H1 (cell line): ENCODE measurements around the gene CRADD. TPM values are rescaled to one million over a fixed set of nuclear protein-coding genes. Genes with fewer than 3 reads are reported as not detected.

Experiments
- CTCF ChIA-PET: fragments of 300-600 bp; sonication (Branson Sonifier 250); formaldehyde crosslinking; loops from one replicate; lab custom pipeline; 2021; ENCODE audit not compliant: partially characterized antibody; lab: Charles Lee
- POLR2A ChIA-PET: fragments of 300-600 bp; sonication (Branson Sonifier 250); formaldehyde crosslinking; loops from one replicate; lab custom pipeline; 2021; ENCODE audit warnings: inconsistent platforms; ENCODE audit not compliant: partially characterized antibody; lab: Charles Lee
- DNase-seq, 2 experiments: peaks; one replicate each; pipeline versions ENCODE4 v3.0.0 to v3.0.0-alpha.2; 2010 to 2022; ENCODE audit warnings: low spot score in 2 of 2, low read depth in 1 of 2, mixed read lengths in 1 of 2
- FAIRE-seq: peaks from 2 replicates; lab custom pipeline; 2011; peaks lifted over from hg19 to GRCh38; lab: Jason Lieb, UNC
- H2AFZ ChIP-seq: 2 replicates; pipeline ENCODE4 v1.8.1; 2012; ENCODE audit warnings: low read length, inconsistent platforms
- H2AK5ac ChIP-seq: 2 replicates; pipeline ENCODE4 v1.6.1; 2013; ENCODE audit warnings: low read depth, low read length
- H2BK120ac ChIP-seq: replicated peaks from 2 replicates; pipeline ENCODE3; 2013; ENCODE audit warnings: low read depth, low read length, inconsistent platforms
- H2BK12ac ChIP-seq: 2 replicates; pipeline ENCODE4 v1.6.1; 2013; ENCODE audit warnings: low read depth, low read length
- H2BK15ac ChIP-seq: 2 replicates; pipeline ENCODE4 v1.6.1; 2013; ENCODE audit warnings: low read length
- H2BK20ac ChIP-seq: 2 replicates; pipeline ENCODE4 v1.6.1; 2013; ENCODE audit warnings: low read length
- H2BK5ac ChIP-seq: 2 replicates; pipeline ENCODE4 v1.6.1; 2013; ENCODE audit warnings: low read depth, low read length
- H3K14ac ChIP-seq: 2 replicates; pipeline ENCODE4 v1.6.1; 2013; ENCODE audit warnings: inconsistent platforms; ENCODE audit not compliant: insufficient read length
- H3K18ac ChIP-seq: 2 replicates; pipeline ENCODE4 v1.6.1; 2013; ENCODE audit warnings: low read length; ENCODE audit errors: extremely low read depth
- H3K23ac ChIP-seq: 2 replicates; pipeline ENCODE4 v1.6.1; 2013; ENCODE audit warnings: inconsistent platforms; ENCODE audit not compliant: insufficient read length
- H3K23me2 ChIP-seq: 2 replicates; pipeline ENCODE4 v1.6.1; 2013; ENCODE audit warnings: low read depth, low read length
- H3K27ac ChIP-seq: 2 replicates; pipeline ENCODE4 v1.6.1; 2011; ENCODE audit warnings: low read depth, low read length, inconsistent platforms
- H3K27me3 ChIP-seq, 4 experiments: replicated peaks in 1 of 4; 1 replicate in 1 of 4; 2 replicates in 3 of 4; pipeline versions ENCODE4 v1.6.1 to v1.8.1; 2011 to 2013; ENCODE audit warnings: low read length in 3 of 4, mild to moderate bottlenecking in 3 of 4, inconsistent platforms in 2 of 4, mixed read lengths in 2 of 4, moderate library complexity in 1 of 4; ENCODE audit not compliant: control insufficient read depth in 3 of 4, insufficient read depth in 3 of 4; ENCODE audit errors: extremely low read depth in 1 of 4
- H3K36me3 ChIP-seq, 4 experiments: 2 replicates each; pipeline versions ENCODE4 v1.6.1 to v1.8.1; 2011 to 2013; ENCODE audit warnings: mild to moderate bottlenecking in 4 of 4, low read length in 3 of 4, moderate library complexity in 2 of 4, control low read depth in 1 of 4, inconsistent platforms in 1 of 4; ENCODE audit not compliant: insufficient read depth in 4 of 4, control insufficient read depth in 2 of 4
- H3K4ac ChIP-seq: replicated peaks from 2 replicates; pipeline ENCODE3; 2013; ENCODE audit warnings: low read length, low read depth, mixed read lengths, inconsistent platforms; ENCODE audit not compliant: insufficient read length
- H3K4me1 ChIP-seq, 4 experiments: replicated peaks in 1 of 4; 1 replicate in 1 of 4; 2 replicates in 3 of 4; pipeline versions ENCODE4 v1.6.1 to v1.8.1; 2011 to 2013; ENCODE audit warnings: low read length in 3 of 4, inconsistent platforms in 2 of 4, mixed read lengths in 1 of 4; ENCODE audit not compliant: insufficient read depth in 4 of 4, control insufficient read depth in 3 of 4
- H3K4me2 ChIP-seq, 2 experiments: 2 replicates each; pipeline versions ENCODE4 v1.6.1 to v1.8.1; 2011 to 2013; ENCODE audit warnings: low read depth in 2 of 2, low read length in 2 of 2, control low read depth in 1 of 2, inconsistent platforms in 1 of 2, mild to moderate bottlenecking in 1 of 2; ENCODE audit not compliant: insufficient read depth in 1 of 2
- H3K4me3 ChIP-seq, 4 experiments: fragments of 200-600, 300-600 bp in 1 of 4; sonication (generic), shearing (Covaris generic), sonication (Bioruptor Twin) in 1 of 4; 2 replicates each; pipeline versions ENCODE4 v1.5.1 to v1.8.1; 2011 to 2016; ENCODE audit warnings: low read length in 4 of 4, low read depth in 3 of 4, control low read depth in 2 of 4, inconsistent platforms in 2 of 4, mild to moderate bottlenecking in 2 of 4, mixed read lengths in 1 of 4, moderate library complexity in 1 of 4; ENCODE audit not compliant: insufficient read depth in 2 of 4; ENCODE audit errors: extremely low read depth in 1 of 4
- H3K56ac ChIP-seq: replicated peaks from 2 replicates; pipeline ENCODE3; 2013; ENCODE audit warnings: low read depth, mild to moderate bottlenecking, mixed read lengths, low read length, inconsistent platforms; ENCODE audit not compliant: insufficient read length
- H3K79me1 ChIP-seq: 2 replicates; pipeline ENCODE4 v1.6.1; 2013; ENCODE audit warnings: low read depth, low read length, control low read depth
- H3K79me2 ChIP-seq, 2 experiments: 2 replicates each; pipeline versions ENCODE4 v1.6.1 to v1.8.1; 2012 to 2013; ENCODE audit warnings: low read length in 2 of 2, mild to moderate bottlenecking in 2 of 2, inconsistent platforms in 1 of 2; ENCODE audit not compliant: insufficient read depth in 2 of 2, control insufficient read depth in 1 of 2
- H3K9ac ChIP-seq, 4 experiments: replicated peaks in 1 of 4; 1 replicate in 1 of 4; 2 replicates in 3 of 4; pipeline versions ENCODE4 v1.6.1 to v1.8.1; 2011 to 2013; ENCODE audit warnings: low read depth in 3 of 4, low read length in 3 of 4, control low read depth in 2 of 4, mild to moderate bottlenecking in 2 of 4, moderate library complexity in 2 of 4, inconsistent platforms in 1 of 4; ENCODE audit errors: extremely low read depth in 1 of 4
- H3K9me3 ChIP-seq, 2 experiments: 2 replicates each; pipeline versions ENCODE4 v1.6.1 to v1.8.1; 2012 to 2013; ENCODE audit warnings: mild to moderate bottlenecking in 2 of 2, moderate library complexity in 2 of 2, control low read depth in 1 of 2, inconsistent platforms in 1 of 2, low read depth in 1 of 2, low read length in 1 of 2, mixed read lengths in 1 of 2; ENCODE audit not compliant: insufficient read depth in 2 of 2
- H4K20me1 ChIP-seq, 2 experiments: replicated peaks in 1 of 2; 2 replicates each; pipeline versions ENCODE3 to v1.8.1; 2011 to 2013; ENCODE audit warnings: inconsistent platforms in 2 of 2, low read length in 2 of 2, mild to moderate bottlenecking in 1 of 2; ENCODE audit not compliant: insufficient read depth in 2 of 2, control insufficient read depth in 1 of 2
- H4K5ac ChIP-seq: 2 replicates; pipeline ENCODE4 v1.6.1; 2013; ENCODE audit warnings: low read length, low read depth, mixed read lengths, inconsistent platforms; ENCODE audit not compliant: insufficient read length
- H4K8ac ChIP-seq: 2 replicates; pipeline ENCODE4 v1.8.0; 2013; ENCODE audit warnings: mild to moderate bottlenecking, moderate library complexity, low read length, inconsistent platforms; ENCODE audit not compliant: insufficient read depth; ENCODE audit errors: extremely low read depth
- H4K91ac ChIP-seq: replicated peaks from 2 replicates; pipeline ENCODE3; 2013; ENCODE audit warnings: low read length, mixed read lengths, inconsistent platforms; ENCODE audit not compliant: insufficient read length
- BRCA1 ChIP-seq: IDR thresholded peaks from 2 replicates; pipeline ENCODE4 v1.6.1; 2012; ENCODE audit warnings: low read depth, low read length, improper control_type of control experiment
- JUND ChIP-seq: IDR thresholded peaks from 2 replicates; pipeline ENCODE4 v1.6.1; 2011; ENCODE audit warnings: mild to moderate bottlenecking, improper control_type of control experiment, low read length
- KDM4A ChIP-seq: IDR thresholded peaks from one replicate; pipeline ENCODE4 v1.7.1; 2012; ENCODE audit warnings: low read depth, mild to moderate bottlenecking, moderate library complexity, low read length, inconsistent platforms; ENCODE audit not compliant: severe bottlenecking
- POLR2AphosphoS5 ChIP-seq: IDR thresholded peaks from 2 replicates; pipeline ENCODE4 v1.6.1; 2011; ENCODE audit warnings: low read depth, low read length
- ZNF274 ChIP-seq: IDR thresholded peaks from 2 replicates; pipeline ENCODE4 v1.7.0; 2012; ENCODE audit warnings: low read length, borderline replicate concordance; ENCODE audit errors: extremely low read depth
- WGBS, 2 experiments: shearing (Covaris generic) in 1 of 2; methylation state at CpG; one replicate each; pipeline versions ENCODE4 v1.1.6 to v1.1.7; 2013 to 2015; ENCODE audit warnings: low lambda C conversion rate in 2 of 2, mixed read lengths in 2 of 2, inconsistent platforms in 1 of 2, low coverage in 1 of 2, missing lambda C conversion rate in 1 of 2; ENCODE audit not compliant: insufficient replicate concordance in 2 of 2, insufficient coverage in 1 of 2, insufficient read length in 1 of 2; ENCODE audit errors: extremely low coverage in 1 of 2, missing lambda C conversion rate in 1 of 2; 5-methylcytosine and 5-hydroxymethylcytosine counted together
- polyA plus RNA-seq, 7 experiments: library from polyadenylated mRNA; depleted of rRNA in 3 of 7; stranded (reverse) in 5 of 7; unstranded in 2 of 7; fragments of >200 nt in 5 of 7; fragments of 200-250 nt in 2 of 7; gene quantifications; 1 replicate in 5 of 7; 2 replicates in 1 of 7; 4 replicates in 1 of 7; pipeline versions ENCODE4 v1.2.1 to v1.2.3, GENCODE V29; 2011 to 2013; ENCODE audit warnings: missing spikeins in 2 of 7, mixed read lengths in 2 of 7
- total RNA-seq: library from RNA; stranded (reverse); fragmentation: NEBNext Ultra II Directional; extraction: Animal tissue kit (Norgen Biotek cat#: 25700); gene quantifications from 2 replicates; pipeline ENCODE4 v1.2.1, GENCODE V29; 2021
- TF ChIP-seq, protein P1 (sequence below): IDR thresholded peaks from 2 replicates; pipeline ENCODE4 v1.6.1; 2012; ENCODE audit warnings: inconsistent platforms

Gene CRADD
- total and polyA plus RNA-seq, 2 of the 8 experiments (the other 6 are each of a cell fraction or from before 2014, with no cell fraction given): 8.1 to 15.4 TPM

DNA sequence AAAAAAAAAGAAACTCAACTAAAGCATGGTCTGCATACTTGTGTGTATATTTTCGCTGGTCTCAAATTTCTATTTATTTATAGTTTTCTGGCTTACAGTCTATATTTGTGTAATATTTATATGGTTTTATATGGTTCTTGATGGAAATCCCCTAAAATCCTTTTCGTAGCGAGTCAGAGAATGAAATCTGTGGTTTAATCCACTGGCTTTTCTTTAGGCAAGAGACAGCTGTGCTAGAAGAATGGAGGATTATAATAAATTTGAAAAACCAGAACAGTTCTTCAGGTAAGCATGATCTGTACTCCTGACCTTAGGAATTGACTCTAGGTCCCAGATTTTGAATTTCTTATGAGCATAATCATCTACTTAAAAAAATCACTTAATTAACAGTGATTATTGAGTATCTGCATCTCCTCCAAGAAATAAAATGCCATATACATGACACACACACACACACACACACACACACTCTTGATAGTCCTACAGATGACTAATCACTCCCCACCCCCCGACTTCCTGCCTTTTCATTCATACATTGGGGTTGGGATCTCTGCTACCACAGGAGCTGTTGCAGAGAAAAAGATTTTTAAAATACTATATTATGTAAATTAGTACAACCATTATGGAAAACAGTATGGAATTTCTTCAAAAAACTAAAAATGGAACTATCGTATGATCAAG is 113.4 kb downstream of the CRADD start:
- Histone ChIP-seq H3K79me2 (no peaks in the 10 kb centered on the region), H3K4me1 (peaks cover 0 to 5% (median 3%) of the 10 kb centered on the region in 4 experiments; a peak in 2 of 7 replicates), H3K23ac (no peak overlapping the region), H3K27me3 (no peaks in the 10 kb centered on the region), H3K9ac (no peak overlapping the region), H4K20me1 (no peaks in the 10 kb centered on the region), H2BK12ac (no peak overlapping the region), H2AK5ac (no peak overlapping the region), H2AFZ (no peak overlapping the region), H3K56ac (no peak overlapping the region), H3K14ac (no peak overlapping the region), H2BK5ac (no peak overlapping the region), H4K91ac (no peak overlapping the region)
- WGBS, 2 experiments: 93% methylated on average over 5 of the region's 5 CpGs; no CpG with 5 or more reads in 1 of the 2 experiments
- no peak for DNase-seq
- TF ChIP-seq JUND (peak; percentile 50; the same call in 1 of the 2 replicates), BRCA1 (no peak), KDM4A (no peak), POLR2AphosphoS5 (no peak), ZNF274 (no peak)
- TF ChIP-seq, protein P1, sequence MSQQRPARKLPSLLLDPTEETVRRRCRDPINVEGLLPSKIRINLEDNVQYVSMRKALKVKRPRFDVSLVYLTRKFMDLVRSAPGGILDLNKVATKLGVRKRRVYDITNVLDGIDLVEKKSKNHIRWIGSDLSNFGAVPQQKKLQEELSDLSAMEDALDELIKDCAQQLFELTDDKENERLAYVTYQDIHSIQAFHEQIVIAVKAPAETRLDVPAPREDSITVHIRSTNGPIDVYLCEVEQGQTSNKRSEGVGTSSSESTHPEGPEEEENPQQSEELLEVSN: no peak
- TF ChIP-seq, all 59 proteins: peak for 1
- Histone ChIP-seq H4K8ac (no peak overlapping the region), H4K5ac (no peak overlapping the region), H2BK120ac (no peak overlapping the region), H3K79me1 (no peaks in the 10 kb centered on the region), H2BK20ac (no peak overlapping the region), H3K4me2 (no peak overlapping the region), H3K9me3 (no peaks in the 10 kb centered on the region), H3K23me2 (no peaks in the 10 kb centered on the region), H3K4ac (no peak overlapping the region), H3K4me3 (no peak overlapping the region), H3K27ac (no peak overlapping the region), H2BK15ac (no peak overlapping the region), H3K36me3 (no peaks in the 10 kb centered on the region), H3K18ac (no peak overlapping the region)
- FAIRE-seq: no peak
- ChIA-PET CTCF (no interaction called here), POLR2A (interaction anchor here (1.1 kb wide), 1 partner anchor 16 kb away, joined by 3 read pairs; no protein-coding TSS in a partner anchor)
